Right renal pelvis (tissue), 4 donors: Measurements from ENCODE around the gene COX6B1. TPM values are rescaled to one million over a fixed set of nuclear protein-coding genes. Genes with fewer than 3 reads are reported as not detected.
"Not testable (repeated sequence)": the region's sequence is repeated elsewhere in the genome, so short reads cannot be mapped to it uniquely, and the experiment has no call there.

Experiments
- DNase-seq, 4 donors: peaks; one replicate each; pipeline ENCODE4 v3.0.0-alpha.2; 2013; ENCODE audit warnings: low read depth in 4 of 4, low spot score in 3 of 4, missing footprints in 1 of 4
- polyA plus RNA-seq, 4 donors: library from polyadenylated mRNA; unstranded; fragments of 120-200 nt; gene quantifications; one replicate each; pipeline ENCODE4 v1.2.1, GENCODE V29; 2013; ENCODE audit not compliant: insufficient read length in 4 of 4

Gene COX6B1, protein sequence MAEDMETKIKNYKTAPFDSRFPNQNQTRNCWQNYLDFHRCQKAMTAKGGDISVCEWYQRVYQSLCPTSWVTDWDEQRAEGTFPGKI
- 100 to 1,000 TPM; 306 to 370 (median 344) TPM for polyA plus RNA-seq

DNA sequence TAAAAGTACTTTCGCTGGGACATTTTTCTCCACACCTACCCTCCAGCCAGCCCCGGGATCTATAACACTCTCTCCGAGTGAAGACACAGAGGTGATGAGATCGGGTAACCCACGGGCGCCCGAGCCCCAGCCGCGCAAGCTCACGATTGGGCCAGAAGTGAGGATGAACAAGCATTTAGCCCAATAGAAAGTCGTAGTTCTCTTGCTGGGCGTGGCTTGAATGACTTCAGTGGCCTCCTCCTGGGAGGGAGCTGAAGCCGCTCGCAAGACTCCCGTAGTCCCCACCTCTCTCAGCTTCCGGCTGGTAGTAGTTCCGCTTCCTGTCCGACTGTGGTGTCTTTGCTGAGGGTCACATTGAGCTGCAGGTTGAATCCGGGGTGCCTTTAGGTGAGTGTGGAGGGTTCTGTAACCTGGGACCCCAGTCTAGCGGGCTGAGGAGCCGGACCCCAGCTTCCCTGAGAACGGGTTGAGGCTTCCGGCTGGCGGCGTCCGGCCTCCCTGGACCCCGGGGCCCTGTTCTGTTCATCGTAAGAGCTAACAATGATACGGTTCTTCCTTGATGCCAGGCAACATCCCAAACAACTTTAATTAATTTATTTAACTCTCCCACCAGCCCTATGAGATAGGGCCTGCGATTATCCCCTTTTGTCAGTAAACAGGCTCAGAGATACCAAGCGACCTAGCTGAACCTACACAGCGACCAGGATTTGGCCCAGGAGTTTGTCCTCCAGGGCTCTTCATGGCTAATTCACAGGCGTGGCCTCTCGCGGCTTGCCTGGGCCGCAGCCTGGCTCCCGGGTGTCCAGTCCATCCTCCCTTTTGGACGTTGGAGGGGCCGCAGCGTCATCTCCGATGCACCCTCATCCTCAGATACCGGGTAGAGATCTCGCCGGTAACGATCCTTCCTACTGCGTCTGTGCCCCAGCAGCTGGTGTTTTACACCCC is at the start of gene COX6B1:
Gene COX6B1 (plus strand): TSS at position 307 of the 945 bp plus-strand sequence. CDS start 2,921 bp downstream, outside the sequence.
- peak; percentile 74 to 94 (median 91) for DNase-seq

DNA sequence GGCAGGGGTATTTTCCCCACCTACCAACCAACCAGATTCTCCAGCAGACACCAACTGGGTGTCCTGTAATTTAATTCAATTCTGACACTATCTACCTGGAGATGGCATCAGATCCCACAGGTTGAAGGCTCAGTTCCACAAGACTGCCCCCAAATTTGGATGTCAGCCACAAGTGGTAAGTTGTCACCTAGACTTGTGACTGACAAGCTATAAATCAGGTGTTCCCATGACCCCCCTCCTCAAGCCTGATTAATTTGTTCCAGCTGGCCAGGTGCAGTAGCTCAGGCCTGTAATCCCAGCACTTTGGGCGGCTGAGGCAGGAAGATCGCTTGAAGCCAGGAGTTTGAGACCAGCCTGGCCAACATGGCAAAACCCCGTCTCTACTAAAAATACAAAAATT is 46.2 kb upstream of the COX6B1 start:
- no peak for DNase-seq

DNA sequence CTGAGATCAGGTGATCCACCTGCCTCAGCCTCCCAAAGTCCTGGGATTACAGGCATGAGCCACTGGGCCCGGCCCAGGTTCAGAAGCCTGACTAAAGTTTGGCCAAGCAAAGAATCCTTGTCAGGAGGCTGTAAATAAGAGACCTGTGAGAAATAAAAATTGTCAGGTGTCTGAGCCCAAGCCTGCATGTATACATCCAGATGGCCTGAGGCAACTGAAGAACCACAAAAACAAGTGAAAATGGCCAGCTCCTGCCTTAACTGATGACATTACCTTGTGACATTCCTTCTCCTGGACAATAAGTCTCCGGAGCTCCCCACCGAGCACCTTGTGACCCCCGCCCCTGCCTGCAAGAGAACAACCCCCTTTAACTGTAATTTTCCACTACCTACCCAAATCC is 43.7 kb upstream of the COX6B1 start:
- DNase-seq = not testable (repeated sequence)

DNA sequence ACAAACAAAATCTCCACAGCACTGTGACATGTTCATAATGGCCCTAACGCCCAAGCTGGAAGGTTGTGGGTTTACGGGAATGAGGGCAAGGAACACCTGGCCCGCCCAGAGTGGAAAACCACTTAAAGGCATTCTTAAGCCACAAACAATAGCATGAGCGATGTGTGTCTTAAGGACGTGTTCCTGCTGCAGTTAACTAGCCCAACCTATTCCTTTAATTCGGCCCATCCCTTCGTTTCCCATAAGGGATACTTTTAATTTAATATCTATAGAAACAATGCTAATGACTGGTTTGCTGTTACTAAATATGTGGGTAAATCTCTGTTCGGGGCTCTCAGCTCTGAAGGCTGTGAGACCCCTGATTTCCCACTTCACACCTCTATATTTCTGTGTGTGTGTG is 41.0 kb upstream of the COX6B1 start:
- not testable (repeated sequence) for DNase-seq

DNA sequence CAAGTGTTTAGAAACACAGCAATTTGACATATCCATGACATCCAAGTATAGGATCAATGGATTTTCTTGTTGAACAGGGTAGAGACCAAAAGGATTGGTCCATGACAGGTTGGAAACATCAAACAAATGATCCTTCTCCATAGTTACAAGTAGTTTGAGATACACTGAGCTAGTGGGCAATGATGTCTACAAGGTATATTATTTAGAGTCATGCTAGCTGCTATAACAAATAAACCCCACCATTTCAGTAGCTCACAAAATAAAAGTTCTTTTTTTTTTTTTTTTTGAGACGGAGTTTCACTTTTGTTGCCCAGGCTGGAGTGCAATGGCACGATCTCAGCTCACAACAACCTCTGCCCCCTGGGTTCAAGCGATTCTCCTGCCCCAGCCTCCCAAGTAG is 40.5 kb upstream of the COX6B1 start:
- DNase-seq = no peak

DNA sequence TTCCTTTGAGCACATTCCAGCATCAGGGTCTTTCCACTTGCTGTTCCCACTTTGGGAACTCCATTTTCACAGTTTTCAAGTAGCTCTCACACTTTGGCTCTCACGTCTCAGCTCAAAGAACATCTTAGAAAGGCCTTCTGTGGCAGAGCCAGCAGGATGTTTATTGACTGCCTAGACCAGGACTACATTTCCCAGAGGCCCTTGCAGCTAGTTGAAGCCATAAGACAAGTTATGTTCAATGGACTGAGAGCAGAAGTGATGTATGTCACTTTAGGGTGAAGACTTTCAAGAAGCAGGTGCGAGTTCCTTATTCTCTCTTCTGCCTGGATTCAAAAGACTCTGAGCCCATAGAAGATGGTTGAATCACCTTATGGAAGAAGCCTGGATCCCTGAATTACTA is 39.9 kb upstream of the COX6B1 start:
- no peak for DNase-seq

DNA sequence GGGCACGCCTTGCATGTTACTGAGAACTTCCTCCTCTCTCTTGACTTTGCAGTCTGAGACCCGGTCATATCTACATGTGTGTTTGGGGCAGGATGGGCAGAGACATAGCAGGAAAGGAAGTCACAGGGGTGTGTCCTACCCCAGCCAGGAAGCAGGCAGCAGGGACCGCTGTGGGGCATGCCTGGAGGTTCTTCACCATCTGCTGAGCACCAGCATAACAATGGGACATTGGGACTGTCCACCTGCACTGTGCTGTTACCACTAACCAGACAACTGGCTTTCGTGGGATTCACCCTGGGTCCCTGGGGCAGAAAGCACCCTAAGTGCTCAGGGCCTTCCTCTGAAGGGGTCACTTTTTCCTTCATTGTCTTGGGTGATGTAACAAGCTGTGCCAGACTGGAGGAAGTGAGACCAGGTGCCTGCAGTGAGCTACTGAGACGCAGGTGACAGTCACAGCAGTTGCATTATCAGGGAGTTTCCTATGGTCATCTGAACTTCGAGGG is 38.2 kb upstream of the COX6B1 start:
- DNase-seq = no peak

DNA sequence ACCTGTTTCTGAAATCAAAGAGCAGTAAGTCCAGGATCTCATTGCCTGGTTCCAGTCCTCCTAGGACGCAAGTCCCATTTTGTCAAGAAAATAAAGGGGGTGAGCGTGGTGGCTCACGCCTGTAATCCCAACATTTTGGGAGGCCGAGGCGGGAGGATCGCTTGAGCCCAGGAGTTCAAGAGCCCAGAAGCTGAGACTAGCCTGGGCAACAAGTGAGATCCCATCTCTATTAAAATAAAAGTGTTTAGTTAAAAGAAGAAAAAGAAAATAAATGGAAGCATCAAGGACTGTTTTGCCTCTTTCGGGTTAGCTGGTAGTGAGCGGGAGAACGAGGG is 35.9 kb upstream of the COX6B1 start:
- DNase-seq = no peak

DNA sequence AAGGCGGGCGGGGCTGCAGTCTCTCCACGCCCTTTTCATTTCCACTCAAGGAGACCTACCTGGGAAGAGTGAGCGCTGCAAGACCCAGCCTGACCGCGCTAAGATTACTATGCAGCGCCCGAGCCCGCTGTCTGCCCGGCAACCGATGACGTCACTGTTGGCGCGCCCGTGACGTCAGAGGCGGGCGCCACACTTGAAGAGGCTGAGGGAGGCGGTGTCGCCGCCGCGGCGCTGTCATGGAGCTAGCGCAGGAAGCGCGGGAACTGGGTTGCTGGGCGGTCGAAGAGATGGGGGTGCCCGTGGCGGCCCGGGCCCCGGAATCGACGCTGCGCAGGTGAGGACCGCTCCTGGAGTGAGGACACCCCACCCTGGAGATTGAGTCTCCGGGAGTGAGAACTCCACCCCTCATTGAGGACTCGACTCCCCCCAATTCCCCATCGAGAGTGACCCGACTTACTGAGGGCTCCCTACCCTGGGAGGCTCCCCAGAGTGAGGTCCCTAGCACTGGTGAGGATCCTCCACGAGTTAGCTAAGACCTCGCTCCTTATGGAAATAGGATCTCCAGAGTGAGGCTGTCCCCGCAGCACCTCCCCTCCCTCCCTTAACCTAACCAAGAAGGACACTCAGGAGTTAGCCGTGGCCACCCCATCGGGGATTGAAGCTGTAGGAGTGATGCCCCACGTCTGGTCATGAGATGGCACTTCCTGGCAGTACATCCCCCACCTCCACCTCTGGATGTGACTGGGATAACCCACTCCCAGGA is 35.4 kb upstream of the COX6B1 start, which contains the start of gene HAUS5:
Gene HAUS5 (plus strand): TSS at position 177 of the 763 bp plus-strand sequence. CDS start 60 bp downstream, at position 237.
- DNase-seq = peak; percentile 81 to 95 (median 88)

DNA sequence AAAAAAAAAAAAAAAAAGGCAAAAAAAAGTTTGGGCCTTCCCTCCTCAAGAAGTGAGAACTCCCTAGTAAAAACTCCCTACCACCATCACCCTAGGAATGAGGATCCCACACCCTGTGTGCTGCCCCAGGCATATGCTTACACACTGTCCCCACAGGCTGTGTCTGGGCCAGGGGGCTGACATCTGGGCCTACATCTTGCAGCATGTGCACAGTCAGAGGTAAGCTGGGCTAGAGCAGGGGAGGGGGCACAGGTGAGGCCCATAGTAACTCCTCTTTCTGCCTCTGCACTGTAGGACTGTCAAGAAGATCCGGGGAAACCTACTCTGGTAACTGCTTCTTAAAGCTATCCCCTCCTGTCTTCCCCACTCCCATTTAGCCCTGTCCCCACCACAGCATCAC is 34.5 kb upstream of the COX6B1 start:
- DNase-seq = no peak

DNA sequence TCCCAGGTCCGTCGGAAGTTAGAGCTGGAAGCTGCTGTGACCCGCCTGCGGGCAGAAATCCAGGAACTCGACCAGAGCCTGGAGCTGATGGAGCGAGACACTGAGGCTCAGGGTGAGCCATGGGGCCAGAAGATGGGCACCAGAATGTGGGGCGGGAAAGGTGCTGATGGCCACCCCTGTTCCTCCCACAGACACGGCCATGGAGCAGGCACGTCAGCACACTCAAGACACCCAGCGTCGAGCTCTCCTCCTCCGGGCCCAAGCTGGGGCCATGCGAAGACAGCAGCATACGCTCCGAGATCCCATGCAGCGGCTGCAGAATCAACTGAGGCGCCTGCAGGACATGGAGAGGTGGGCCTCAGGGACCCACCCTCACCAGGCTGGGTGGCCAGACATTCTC is 33.1 kb upstream of the COX6B1 start:
- no peak for DNase-seq

DNA sequence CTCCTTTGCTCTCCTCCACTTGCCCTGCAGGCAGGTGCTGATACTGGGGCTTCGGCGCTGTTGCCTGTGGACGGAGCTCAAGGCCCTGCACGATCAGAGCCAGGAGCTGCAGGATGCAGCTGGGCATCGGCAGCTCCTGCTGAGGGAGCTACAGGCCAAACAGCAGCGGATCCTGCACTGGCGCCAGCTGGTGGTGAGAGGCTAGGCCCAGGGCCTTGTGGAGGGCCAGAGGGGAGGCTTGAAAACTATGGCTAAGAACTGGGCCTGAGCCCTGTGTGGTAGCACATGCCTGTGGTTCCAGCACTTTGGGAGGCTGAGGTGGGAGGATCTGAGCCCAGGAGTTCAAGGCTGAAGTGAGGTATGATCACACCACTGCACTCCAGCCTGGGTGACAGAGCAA is 29.3 kb upstream of the COX6B1 start:
- DNase-seq = no peak

DNA sequence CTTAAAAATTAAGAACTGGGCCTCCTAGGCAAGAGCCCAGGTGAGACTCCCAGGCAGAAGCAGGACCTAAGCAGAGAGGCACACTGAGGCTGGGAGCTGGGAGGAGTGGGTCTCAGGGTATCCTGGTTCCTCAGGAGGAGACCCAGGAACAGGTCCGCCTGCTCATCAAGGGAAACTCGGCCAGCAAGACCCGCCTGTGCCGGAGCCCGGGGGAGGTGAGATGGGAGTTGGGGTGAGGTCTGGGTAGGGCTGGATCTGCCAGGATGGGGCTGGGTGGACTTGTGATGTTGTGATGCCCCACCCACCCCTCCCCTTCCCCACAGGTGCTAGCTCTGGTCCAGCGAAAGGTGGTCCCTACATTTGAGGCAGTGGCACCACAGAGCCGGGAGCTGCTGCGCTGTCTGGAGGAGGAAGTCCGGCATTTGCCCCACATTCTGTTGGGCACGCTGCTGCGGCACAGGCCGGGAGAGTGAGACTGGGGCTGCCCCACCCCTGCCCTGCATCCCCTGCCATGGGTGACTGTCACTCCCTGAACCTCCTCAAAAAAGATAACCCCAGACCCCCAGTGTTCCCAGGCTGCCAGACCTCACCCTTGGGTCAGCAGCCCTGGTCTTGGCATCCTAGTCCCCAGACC is 28.7 kb upstream of the COX6B1 start:
- DNase-seq = no peak

DNA sequence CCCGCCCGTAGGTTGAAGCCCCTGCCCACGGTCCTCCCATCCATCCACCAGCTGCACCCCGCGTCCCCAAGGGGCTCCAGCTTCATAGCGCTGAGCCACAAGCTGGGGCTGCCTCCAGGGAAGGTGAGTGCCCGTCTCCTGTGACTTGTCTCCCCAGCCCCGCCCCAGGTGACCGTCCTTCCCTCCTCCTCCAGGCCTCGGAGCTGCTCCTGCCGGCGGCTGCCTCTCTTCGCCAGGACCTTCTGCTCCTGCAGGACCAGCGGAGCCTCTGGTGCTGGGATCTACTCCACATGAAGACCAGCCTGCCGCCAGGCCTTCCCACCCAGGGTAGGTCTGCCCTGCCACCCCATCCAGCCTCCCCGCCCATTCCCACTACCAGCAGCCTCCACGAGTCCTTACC is 28.1 kb upstream of the COX6B1 start:
- no peak for DNase-seq

DNA sequence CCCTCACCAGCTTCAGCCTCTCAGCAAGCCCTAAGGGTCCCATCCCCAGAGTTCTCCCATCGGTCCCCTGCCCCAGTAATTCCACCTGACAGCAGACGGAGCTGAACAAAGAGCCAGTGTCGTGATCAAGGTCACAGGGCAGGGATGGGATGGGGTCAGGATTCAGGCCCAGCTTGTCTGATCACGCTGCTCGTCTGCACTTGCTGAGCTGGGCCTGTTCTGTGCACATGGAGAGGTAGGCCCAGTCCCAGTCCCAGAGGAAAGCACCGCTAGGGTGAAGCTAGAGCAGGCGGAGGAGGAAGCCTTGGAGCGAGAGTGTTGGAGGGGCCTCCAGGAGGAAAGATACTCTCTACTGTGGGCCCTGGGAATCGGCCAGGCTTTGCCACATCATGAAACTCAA is 26.4 kb upstream of the COX6B1 start:
- DNase-seq = no peak

DNA sequence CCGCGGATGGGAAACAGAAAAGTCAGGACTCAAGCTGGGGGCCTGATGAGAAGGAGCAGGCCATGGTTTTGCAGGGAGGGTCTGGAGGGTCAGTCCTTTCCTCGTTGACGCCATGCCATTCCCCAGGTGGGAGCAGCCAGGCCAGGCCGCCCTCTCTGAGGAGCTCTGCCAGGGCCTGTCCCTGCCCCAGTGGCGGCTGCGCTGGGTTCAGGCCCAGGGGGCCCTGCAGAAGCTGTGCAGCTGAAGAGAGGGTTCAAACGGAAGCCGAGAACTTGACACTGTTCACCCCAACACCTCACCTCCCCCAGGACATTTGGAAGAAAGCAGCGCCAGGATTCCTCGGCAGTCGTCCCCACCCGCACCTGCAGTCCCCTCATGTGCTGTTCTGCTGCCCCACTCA is 25.4 kb upstream of the COX6B1 start:
- DNase-seq = no peak

DNA sequence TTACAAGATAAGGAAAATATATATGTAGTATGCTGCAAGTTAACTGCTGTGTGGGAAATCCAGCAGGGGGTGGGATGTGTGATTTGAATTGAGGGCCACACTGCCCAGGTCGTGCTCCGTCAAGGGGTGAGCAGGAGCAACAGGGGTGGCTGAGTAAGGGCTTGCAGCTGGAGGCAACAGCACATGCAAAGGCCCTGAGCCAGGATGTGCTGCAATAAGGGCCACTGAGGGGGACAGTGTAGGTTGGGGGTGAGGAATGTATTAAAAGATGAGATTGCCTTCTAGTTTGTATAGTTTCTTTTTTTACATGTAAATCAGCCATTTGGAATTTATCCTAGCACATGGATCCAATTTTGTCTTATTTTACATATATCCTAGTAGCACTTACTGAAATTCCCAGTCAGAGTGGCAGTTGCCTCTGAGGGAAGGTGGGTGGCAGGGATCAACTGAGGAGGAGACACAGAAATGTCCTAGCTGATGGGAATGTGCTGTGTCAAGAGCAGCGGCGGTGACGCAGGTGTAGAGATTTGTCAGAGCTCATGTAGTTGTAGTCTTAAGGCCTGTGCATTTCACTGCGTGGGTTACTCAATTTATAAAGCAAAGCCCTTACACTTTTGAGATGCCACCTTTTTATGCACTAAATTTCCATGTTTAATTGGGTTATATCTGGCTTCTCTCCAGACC is 24.7 kb upstream of the COX6B1 start:
- DNase-seq = no peak

DNA sequence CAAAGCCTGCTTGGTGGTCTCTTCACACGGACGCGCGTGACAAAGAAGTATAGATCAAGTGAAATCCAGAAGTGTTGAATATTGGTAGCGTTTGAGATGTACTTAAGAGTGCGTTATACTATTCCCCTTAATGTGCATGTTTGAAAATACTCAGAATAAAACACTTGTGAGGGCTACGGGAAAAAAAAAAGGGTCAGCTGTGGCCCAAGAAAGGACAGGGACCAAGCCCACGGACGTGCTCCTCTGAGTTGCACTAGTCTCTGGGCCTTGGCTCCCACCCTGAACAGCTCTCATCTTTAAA is 19.9 kb upstream of the COX6B1 start:
- DNase-seq = no peak

DNA sequence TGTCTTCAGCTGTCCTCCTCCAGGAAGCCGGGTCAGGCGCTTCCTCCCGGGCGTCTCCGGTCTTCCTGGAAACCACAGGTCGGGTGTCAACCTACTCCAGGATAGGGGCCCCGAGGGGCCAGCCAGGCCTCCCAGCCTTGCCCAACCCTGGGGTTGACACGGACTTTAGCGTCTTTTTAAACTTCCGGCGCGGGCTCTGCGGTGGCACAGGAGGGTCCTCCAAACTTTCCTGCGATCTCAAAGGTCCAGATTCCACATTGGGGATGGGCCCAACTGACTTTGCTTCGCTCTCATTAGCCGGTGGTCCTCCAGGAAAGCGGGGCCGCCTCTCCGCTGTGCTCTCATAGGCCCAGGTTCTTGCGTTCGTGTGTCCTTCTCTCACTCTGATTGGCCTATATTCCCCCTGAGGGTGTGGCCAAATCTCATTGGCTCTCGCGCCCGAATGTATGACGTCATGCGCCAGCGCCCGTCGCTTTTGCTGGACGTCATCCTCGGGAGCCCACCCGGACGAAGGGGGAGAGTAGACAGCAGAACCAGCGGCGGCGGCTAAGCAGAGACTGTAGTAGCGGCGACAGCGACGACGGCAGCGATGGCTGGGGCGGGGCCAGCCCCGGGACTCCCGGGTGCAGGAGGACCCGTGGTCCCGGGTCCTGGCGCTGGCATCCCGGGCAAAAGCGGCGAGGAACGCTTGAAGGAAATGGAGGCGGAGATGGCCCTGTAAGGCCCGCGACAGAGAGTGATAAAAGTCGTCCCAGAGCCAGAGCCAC is 19.4 kb upstream of the COX6B1 start, which contains the start of gene RBM42:
Gene RBM42 (plus strand): TSS at position 472 of the 767 bp plus-strand sequence. CDS start 118 bp downstream, at position 590.
- DNase-seq = peak; percentile 98 to 99 (median 98)

DNA sequence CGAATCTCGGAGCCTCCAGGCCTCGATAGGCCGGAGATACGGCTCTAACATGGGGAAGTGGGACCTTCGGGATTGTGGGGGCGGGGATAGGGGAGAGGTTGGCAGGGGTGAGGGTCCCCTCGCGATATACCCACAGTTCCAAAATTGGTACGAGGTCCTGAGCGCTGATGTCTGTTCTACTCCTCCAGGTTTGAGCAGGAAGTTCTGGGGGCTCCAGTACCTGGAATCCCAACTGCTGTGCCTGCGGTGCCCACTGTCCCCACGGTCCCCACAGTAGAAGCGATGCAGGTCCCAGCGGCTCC is 18.8 kb upstream of the COX6B1 start:
- DNase-seq = no peak
